HL-60 (cell line): Measurements from ENCODE around the gene TAB3.

Experiments
- DNase-seq, 2 experiments: peaks; one replicate each; pipeline ENCODE4 v3.0.0-alpha.2; 2010 to 2020; ENCODE audit warnings: low read depth in 1 of 2, low spot score in 1 of 2
- H3K27ac ChIP-seq: fragments of 250-450 bp; sonication (Bioruptor Pico); replicated peaks from 2 replicates; pipeline ENCODE4 v1.5.1; 2020; ENCODE audit warnings: mild to moderate bottlenecking, moderate library complexity
- H3K27me3 ChIP-seq: fragments of 250-450 bp; sonication (Bioruptor Pico); 2 replicates; pipeline ENCODE4 v1.5.1; 2021; ENCODE audit warnings: mild to moderate bottlenecking, moderate library complexity; ENCODE audit not compliant: insufficient read depth, poor library complexity, severe bottlenecking
- H3K4me3 ChIP-seq: replicated peaks from 2 replicates; pipeline ENCODE4 v1.5.1; 2011; ENCODE audit warnings: mild to moderate bottlenecking, control low read depth, low read length; ENCODE audit not compliant: insufficient read depth
- GABPA ChIP-seq: IDR thresholded peaks from 2 replicates; pipeline ENCODE4 v1.6.1; 2012; ENCODE audit warnings: low read depth
- POLR2AphosphoS5 ChIP-seq: IDR thresholded peaks from 2 replicates; pipeline ENCODE4 v1.6.1; 2012; ENCODE audit warnings: low read depth
- SPI1 ChIP-seq: IDR thresholded peaks from 2 replicates; pipeline ENCODE4 v1.6.1; 2012; ENCODE audit warnings: low read depth, mild to moderate bottlenecking, borderline replicate concordance
- TF ChIP-seq, protein P1 (sequence below): IDR thresholded peaks from one replicate; pipeline ENCODE4 v1.5.1; 2011; ENCODE audit warnings: low read length, control low read depth, inconsistent platforms; ENCODE audit not compliant: insufficient read depth
- TF ChIP-seq, protein P2 (sequence below): IDR thresholded peaks from 2 replicates; pipeline ENCODE4 v1.6.1; 2012; ENCODE audit warnings: low read depth; ENCODE audit not compliant: insufficient replicate concordance

TAB3 gene

DNA sequence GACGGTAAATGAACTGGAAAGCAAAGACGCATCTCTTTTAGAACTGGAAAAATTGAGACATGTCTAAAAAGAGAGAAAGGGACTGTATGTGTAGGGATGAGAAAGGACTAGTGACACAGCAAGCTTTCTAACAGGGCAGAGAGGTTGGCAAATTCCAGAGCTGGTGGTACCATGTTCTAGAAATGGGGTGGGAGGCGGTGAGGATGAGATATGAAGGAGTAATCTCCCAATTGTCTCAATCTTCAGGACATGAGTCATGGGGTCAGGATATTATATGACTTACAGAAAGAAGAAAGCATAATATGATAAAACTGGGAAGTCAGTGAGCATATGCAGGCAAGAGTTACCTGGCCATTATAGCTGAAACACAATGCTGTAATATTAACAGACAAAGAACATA is 14.2 kb downstream of the TAB3 start:
- no peak for DNase-seq
- TF ChIP-seq, protein P1, sequence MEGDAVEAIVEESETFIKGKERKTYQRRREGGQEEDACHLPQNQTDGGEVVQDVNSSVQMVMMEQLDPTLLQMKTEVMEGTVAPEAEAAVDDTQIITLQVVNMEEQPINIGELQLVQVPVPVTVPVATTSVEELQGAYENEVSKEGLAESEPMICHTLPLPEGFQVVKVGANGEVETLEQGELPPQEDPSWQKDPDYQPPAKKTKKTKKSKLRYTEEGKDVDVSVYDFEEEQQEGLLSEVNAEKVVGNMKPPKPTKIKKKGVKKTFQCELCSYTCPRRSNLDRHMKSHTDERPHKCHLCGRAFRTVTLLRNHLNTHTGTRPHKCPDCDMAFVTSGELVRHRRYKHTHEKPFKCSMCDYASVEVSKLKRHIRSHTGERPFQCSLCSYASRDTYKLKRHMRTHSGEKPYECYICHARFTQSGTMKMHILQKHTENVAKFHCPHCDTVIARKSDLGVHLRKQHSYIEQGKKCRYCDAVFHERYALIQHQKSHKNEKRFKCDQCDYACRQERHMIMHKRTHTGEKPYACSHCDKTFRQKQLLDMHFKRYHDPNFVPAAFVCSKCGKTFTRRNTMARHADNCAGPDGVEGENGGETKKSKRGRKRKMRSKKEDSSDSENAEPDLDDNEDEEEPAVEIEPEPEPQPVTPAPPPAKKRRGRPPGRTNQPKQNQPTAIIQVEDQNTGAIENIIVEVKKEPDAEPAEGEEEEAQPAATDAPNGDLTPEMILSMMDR: no peak
- TF ChIP-seq SPI1: no peak
- no peak for TF ChIP-seq POLR2AphosphoS5
- TF ChIP-seq, protein P2, sequence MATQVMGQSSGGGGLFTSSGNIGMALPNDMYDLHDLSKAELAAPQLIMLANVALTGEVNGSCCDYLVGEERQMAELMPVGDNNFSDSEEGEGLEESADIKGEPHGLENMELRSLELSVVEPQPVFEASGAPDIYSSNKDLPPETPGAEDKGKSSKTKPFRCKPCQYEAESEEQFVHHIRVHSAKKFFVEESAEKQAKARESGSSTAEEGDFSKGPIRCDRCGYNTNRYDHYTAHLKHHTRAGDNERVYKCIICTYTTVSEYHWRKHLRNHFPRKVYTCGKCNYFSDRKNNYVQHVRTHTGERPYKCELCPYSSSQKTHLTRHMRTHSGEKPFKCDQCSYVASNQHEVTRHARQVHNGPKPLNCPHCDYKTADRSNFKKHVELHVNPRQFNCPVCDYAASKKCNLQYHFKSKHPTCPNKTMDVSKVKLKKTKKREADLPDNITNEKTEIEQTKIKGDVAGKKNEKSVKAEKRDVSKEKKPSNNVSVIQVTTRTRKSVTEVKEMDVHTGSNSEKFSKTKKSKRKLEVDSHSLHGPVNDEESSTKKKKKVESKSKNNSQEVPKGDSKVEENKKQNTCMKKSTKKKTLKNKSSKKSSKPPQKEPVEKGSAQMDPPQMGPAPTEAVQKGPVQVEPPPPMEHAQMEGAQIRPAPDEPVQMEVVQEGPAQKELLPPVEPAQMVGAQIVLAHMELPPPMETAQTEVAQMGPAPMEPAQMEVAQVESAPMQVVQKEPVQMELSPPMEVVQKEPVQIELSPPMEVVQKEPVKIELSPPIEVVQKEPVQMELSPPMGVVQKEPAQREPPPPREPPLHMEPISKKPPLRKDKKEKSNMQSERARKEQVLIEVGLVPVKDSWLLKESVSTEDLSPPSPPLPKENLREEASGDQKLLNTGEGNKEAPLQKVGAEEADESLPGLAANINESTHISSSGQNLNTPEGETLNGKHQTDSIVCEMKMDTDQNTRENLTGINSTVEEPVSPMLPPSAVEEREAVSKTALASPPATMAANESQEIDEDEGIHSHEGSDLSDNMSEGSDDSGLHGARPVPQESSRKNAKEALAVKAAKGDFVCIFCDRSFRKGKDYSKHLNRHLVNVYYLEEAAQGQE: no peak
- no peak for TF ChIP-seq GABPA
- H3K27ac ChIP-seq: no peak overlapping the region
- H3K4me3 ChIP-seq: no peak overlapping the region
- no peaks in the 10 kb centered on the region for H3K27me3 ChIP-seq

DNA sequence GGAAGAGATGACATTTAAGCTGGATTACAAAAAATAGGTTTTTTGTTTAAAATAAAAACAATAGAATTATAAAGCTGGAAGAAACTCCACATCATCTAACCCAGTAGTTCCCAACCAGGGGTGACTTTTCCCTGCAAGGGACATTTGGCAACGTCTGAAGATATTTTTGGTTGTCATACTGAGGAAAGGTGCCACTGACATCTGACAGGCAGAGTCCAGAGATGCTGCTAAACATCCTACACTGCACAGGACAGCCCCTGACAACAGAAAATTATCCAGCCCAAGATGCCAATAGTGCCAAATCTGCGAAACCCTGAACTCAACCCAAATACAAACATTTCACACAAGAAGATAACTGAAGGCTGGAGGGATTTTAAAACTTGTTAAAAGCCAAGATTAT is 18.5 kb downstream of the TAB3 start:
- no peak overlapping the region for H3K27ac ChIP-seq
- TF ChIP-seq, protein P1: no peak
- TF ChIP-seq, protein P2: no peak
- TF ChIP-seq SPI1 (no peak), POLR2AphosphoS5 (no peak), GABPA (no peak)
- H3K27me3 ChIP-seq: no peaks in the 10 kb centered on the region
- H3K4me3 ChIP-seq: no peak overlapping the region
- no peak for DNase-seq

DNA sequence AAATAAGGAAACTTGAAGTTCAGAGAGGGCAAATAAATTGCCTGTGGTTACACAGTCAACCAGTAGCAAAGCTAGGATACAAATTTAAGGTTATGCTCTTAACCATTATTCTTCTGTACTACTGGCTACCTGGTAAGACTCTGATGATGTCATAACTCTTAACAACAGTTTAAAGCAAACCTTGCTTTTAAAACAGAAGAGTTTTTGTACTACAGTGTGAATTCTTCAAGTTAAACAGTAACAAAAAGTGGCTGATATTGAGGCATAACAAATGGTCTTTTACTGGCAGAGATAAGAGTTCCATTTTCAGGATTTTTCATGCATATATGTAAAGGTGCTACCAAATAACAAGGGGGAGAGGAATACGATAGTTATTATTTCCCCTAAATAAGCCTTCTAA is 23.4 kb downstream of the TAB3 start:
- no peak for DNase-seq
- TF ChIP-seq, protein P2: no peak
- Histone ChIP-seq H3K4me3 (no peak overlapping the region), H3K27me3 (no peaks in the 10 kb centered on the region), H3K27ac (no peak overlapping the region)

DNA sequence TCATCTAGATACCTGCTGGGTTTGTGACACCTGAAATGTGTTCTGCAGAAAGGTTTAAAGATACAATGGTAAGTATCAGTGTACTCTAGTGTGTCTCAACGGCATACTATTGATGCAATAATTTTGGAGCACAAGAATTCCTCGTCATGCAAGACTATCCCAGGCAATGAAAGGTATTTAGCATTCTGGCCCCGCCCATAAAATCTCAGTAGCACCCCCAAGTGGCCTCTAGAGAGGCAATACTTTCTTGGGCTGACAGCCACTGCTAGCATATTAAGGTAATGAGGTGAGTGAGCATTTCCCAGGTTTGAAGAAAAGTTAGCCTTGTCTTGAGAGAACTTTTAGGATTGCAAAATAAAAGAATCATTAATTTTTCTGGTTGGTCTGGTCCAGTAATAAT is 24.0 kb downstream of the TAB3 start:
- Histone ChIP-seq H3K4me3 (no peak overlapping the region), H3K27me3 (no peaks in the 10 kb centered on the region), H3K27ac (no peak overlapping the region)
- DNase-seq: no peak
- TF ChIP-seq, protein P1: no peak
- TF ChIP-seq POLR2AphosphoS5 (no peak), GABPA (no peak), SPI1 (no peak)
- TF ChIP-seq, protein P2: no peak
